CD4-positive, alpha-beta T cell treated with Interleukin-6 at 100 ng/mL for 8 hours (primary cell): ENCODE data around the gene PTGES.
"Not testable (repeated sequence)": the region's sequence is repeated elsewhere in the genome, so short reads cannot be mapped to it uniquely, and the experiment has no call there.

Experiments used
- DNase-seq: peaks from one replicate; pipeline ENCODE4 v3.0.0-alpha.2; 2020; ENCODE audit warnings: mixed read lengths, low spot score

The PTGES gene, protein sequence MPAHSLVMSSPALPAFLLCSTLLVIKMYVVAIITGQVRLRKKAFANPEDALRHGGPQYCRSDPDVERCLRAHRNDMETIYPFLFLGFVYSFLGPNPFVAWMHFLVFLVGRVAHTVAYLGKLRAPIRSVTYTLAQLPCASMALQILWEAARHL

GRCh38 chr9:129752900-129753729 is at the start of gene PTGES:
PTGES (minus strand) TSS chr9:129753042; CDS start chr9:129753012, 30 bp downstream.
- DNase-seq = peak; percentile 46

- DNase-seq = no peak
Measured at GRCh38 chr9:129801504-129801903, 48.7 kb upstream of the PTGES start.

- no peak for DNase-seq
Measured at GRCh38 chr9:129798973-129799372, 46.1 kb upstream of the PTGES start.

DNA sequence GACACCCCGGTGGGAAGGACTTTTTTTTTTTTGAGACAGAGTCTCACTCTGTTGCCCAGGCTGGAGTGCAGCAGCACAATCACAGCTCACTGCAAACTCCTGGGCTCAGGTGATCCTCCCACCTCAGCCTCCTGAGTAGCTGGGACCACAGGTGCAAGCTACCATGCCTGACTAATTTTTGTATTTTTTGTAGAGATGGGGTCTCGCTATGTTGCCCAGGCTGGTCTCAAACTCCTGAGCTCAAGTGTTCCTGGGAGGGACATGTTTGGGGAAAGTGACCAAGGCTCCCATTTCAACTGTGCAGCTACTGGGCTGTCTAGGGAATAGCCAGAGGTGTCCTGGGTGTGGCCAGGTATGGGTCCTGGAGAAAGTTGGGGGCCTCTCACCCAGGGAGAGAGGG is 43.2 kb upstream of the PTGES start:
- DNase-seq = not testable (repeated sequence)

GRCh38 chr9:129794549-129794948 is 41.7 kb upstream of the PTGES start:
- DNase-seq = no peak

- no peak for DNase-seq
Measured at GRCh38 chr9:129786481-129786880, 33.6 kb upstream of the PTGES start.

DNA sequence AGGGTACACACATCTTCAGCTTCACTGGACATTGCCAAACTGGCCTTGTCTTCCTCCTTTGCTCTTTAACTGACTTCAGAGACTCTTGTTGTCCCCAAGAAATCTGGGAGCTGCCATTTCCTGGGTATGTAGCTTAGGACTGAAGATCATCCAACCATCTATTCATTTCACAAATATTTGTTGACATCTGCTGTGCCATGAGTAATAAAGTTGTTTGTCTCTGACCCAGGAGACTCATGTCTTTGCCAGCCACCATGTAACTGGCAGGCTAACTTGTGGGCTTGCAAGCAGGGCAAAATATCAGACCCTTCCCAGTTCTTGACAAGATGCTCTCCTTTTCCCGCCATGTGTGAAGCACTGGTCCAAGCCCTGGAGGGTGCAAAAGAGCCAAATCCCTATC is 33.0 kb upstream of the PTGES start:
- no peak for DNase-seq

DNA sequence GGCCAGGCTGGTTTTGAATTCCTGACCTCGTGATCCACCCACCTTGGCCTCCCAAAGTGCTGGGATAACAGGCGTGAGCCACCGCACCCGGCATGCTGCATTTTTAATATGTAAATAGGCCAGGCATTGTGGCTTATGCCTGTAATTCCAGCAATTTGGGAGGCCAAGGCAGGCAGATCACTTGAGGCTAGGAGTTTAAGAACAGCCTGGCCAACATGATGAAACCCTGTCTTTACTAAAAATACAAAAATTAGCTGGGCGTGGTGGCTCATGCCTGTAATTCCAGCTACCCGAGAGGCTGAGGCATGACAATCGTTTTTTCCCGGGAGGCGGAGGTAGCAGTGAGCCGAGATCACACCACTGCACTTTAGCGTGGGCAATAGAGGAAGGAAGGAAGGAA is 32.1 kb upstream of the PTGES start:
- DNase-seq = not testable (repeated sequence)

- peak; percentile 75 for DNase-seq
Measured at GRCh38 chr9:129783516-129784361, 30.9 kb upstream of the PTGES start.

DNA sequence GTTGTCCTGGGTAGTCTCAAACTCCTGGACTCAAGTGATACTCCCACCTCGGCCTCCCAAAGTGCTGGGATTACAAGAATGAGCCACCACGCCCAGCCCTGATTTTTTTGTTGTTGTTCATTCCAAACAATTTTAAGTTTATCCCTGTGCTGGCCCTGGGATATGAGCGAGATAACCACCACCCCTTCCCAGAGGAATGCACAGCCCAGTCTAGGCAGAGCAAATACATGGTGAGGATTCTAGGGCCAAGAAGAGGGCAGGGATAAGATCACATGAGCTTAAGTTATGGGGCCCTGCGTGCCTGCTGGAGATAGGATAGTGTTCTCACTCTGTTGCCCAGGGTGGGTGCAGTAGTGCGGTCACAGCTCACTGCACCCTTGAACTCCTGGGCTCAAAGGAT is 29.1 kb upstream of the PTGES start:
- no peak for DNase-seq

DNA sequence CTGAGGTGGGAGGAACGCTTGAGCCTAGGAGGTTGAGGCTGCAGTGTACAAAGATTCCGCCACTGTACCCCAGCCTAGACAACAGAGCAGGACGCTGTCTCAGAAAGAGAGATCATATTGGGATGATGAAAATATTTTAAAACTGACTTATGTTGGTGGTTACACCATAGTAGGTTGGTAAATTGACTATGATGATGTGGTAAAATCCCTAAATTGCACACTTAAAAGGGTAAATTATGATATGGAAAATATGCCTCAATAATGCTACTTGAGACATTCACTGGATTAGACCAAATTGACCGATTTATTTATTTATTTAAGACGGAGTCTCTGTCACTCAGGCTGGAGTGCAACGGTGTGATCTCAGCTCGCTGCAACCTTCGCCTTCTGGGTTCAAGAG is 28.3 kb upstream of the PTGES start:
- no peak for DNase-seq

- no peak for DNase-seq
Measured at GRCh38 chr9:129779560-129780190, 26.8 kb upstream of the PTGES start.

DNA sequence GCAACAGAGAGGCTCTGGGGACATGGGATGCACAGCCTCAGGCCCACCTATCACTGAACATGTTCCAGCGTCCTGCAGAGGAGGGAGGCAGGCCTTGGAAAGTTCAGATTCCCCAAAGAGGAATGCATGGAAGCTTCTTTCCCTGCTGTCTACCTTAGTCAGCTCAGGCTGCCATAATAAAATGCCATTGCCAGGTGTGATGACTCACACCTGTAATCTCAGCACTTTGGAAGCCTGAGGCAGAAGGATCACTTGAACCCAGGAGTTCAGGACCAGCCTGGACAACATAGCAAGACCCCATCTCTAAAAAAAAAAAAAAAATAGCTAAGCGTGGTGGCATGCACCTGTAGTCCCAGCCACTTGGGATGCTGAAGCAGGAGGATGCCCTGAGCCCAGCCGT is 25.6 kb upstream of the PTGES start:
- DNase-seq = no peak

DNA sequence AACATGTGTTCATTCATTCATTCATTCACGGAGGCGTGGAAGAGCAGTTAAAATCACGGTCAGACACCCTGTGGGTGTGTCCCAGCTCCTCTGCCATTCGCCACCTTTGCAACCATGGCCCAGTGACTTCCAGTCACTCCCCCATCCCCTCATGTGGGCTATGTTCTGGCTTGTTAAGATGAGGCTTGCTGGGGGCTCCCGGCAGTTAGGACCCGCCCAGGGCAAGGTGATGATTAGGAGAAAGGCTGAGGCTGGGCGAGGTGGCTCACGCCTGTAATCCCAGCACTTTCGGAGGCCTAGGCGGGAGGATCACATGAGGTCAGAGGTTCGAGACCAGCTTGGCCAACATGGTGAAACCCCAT is 24.9 kb upstream of the PTGES start:
- no peak for DNase-seq

- DNase-seq = no peak
Measured at GRCh38 chr9:129776938-129777768, 24.3 kb upstream of the PTGES start.

DNA sequence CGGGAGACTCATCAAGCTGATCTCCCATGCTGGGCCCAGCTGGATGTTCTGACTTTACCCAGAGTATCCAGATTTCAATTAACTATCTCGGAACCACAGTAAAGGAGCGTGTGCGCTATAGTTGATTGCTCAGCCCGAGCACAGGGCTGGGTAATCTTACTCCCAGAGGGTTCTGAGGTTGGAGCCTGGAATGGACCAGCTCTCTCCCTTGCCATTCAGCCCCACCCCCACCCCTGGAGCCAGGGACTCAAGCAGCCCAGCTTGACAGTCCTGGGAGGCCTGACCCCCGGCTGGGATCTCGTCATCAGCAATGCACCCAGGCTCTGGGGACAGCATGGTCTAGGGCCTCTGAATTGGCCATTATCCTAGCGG is 23.7 kb upstream of the PTGES start:
- no peak for DNase-seq

- not testable (repeated sequence) for DNase-seq
Measured at GRCh38 chr9:129776096-129776495, 23.3 kb upstream of the PTGES start.

- DNase-seq = no peak
Measured at GRCh38 chr9:129775448-129775798, 22.6 kb upstream of the PTGES start.

DNA sequence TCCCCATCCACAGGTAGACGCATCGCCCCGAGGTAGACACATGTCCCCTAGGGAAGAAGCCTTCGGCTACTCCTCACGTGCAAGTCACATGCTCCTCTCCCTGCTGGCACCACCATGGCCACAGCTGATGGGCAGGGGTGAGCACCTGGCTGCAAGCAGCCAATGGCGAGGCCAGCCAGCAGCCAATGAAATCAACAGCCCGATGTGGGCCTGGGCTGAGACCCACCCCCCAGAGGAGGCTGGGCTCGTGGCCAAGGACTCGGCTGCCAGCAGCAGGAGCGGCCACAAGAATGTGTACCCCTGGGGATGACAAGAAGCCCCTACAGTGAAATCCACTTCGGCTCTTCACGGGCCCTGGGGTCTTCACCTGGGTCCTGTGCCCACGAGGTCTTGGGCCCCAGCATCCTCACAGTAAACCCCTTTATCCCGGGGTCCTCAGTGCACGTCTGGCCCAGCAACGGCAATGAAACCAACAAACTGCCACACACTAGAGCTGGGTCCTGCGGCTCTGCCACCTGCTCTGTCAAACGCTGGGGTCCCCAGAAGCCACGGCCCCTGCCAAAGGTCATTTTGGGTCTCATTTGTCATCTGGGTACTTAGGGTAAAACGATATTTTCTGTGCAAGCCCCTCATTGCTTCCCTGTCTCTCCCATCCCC is 22.1 kb upstream of the PTGES start:
- no peak for DNase-seq

GRCh38 chr9:129773262-129774048 is 20.6 kb upstream of the PTGES start:
- DNase-seq = no peak
